ENCODE measurements around the gene JMJD1C. TPM values are rescaled to one million over a fixed set of nuclear protein-coding genes. Genes with fewer than 3 reads are reported as not detected.

The JMJD1C gene
- total and polyA plus RNA-seq, 3 donors from 2014 or later: 29.7 to 111 (median 94.6) TPM

- no peaks in the 10 kb centered on the region for H3K36me3 ChIP-seq (ENCODE audit: low read depth, missing control alignments)
- H3K9me3 ChIP-seq: no peaks in the 10 kb centered on the region
These were observed 101.8 kb downstream of the JMJD1C start for GRCh38 chr10:63363951-63364350.

DNA sequence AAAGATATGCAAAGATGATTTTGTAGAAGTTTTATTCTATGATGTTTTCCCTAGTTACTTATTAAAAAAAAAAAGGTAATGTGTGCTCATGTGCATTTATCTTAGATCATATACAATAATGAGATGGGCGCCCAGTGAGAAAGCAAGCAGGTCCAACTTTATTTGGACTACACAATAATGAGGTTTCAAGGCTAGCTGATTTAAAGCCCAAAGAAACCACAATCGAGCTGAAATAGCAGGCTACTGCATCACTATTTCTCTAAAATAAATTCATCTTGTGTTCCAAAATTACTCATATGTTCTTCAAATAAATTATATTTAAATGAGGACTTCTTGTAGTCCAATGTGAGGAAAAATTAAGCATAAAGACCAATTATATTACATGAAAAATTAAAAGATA, 110.1 kb downstream of the JMJD1C start:
- Histone ChIP-seq H3K27me3 (no peaks in the 10 kb centered on the region), H3K36me3 (ENCODE audit: low read depth, missing control alignments) (no peaks in the 10 kb centered on the region), H3K27ac (no peak overlapping the region), H3K4me3 (no peak overlapping the region), H3K9me3 (no peaks in the 10 kb centered on the region), H3K4me1 (no peaks in the 10 kb centered on the region)
- WGBS, 2 donors: 78 to 83% methylated on average over 2 of the region's 2 CpGs
- TF ChIP-seq POLR2A (IDR thresholded peaks at IDR 0.05) (no peak), CTCF (IDR thresholded peaks at IDR 0.05) (no peak)
- intact Hi-C loops (cut with DNase I; ENCODE audit: low total_unique reads): no loop called here
- no peak for DNase-seq

More at GRCh38 chr10:63363951-63364350, 101.8 kb downstream of the JMJD1C start:
- WGBS, 2 donors: 93 to 97% methylated on average over 7 of the region's 7 CpGs
- Histone ChIP-seq H3K27me3 (no peaks in the 10 kb centered on the region), H3K4me3 (no peak overlapping the region), H3K4me1 (no peaks in the 10 kb centered on the region), H3K27ac (no peak overlapping the region)
- intact Hi-C loops (cut with DNase I; ENCODE audit: low total_unique reads): no loop called here
- TF ChIP-seq CTCF (IDR thresholded peaks at IDR 0.05) (no peak), POLR2A (IDR thresholded peaks at IDR 0.05) (no peak)
- DNase-seq: no peak

GRCh38 chr10:63352976-63353375, 112.8 kb downstream of the JMJD1C start:
- WGBS, 2 donors: 96 to 97% methylated on average over 3 of the region's 3 CpGs
- H3K4me1 ChIP-seq: no peaks in the 10 kb centered on the region
- intact Hi-C loops (cut with DNase I; ENCODE audit: low total_unique reads): no loop called here
- TF ChIP-seq CTCF (IDR thresholded peaks at IDR 0.05) (no peak), POLR2A (IDR thresholded peaks at IDR 0.05) (no peak)
- no peak overlapping the region for H3K4me3 ChIP-seq
- no peaks in the 10 kb centered on the region for H3K27me3 ChIP-seq
- no peak overlapping the region for H3K27ac ChIP-seq
- DNase-seq: no peak
- H3K36me3 ChIP-seq (ENCODE audit: low read depth, missing control alignments): no peaks in the 10 kb centered on the region
- no peaks in the 10 kb centered on the region for H3K9me3 ChIP-seq

- H3K27me3 ChIP-seq: no peaks in the 10 kb centered on the region
- no peaks in the 10 kb centered on the region for H3K36me3 ChIP-seq (ENCODE audit: low read depth, missing control alignments)
- H3K9me3 ChIP-seq: no peaks in the 10 kb centered on the region
- H3K4me3 ChIP-seq: no peak overlapping the region
- intact Hi-C loops (cut with DNase I; ENCODE audit: low total_unique reads): no loop called here
- H3K27ac ChIP-seq: no peak overlapping the region
- no peak for DNase-seq
- 79 to 95% methylated on average over 3 of the region's 3 CpGs for WGBS, 2 donors
- H3K4me1 ChIP-seq: no peaks in the 10 kb centered on the region
- TF ChIP-seq POLR2A (IDR thresholded peaks at IDR 0.05): no peak
- no peak for TF ChIP-seq CTCF (IDR thresholded peaks at IDR 0.05)
These were observed 117.4 kb downstream of the JMJD1C start for GRCh38 chr10:63348245-63348850.

DNA sequence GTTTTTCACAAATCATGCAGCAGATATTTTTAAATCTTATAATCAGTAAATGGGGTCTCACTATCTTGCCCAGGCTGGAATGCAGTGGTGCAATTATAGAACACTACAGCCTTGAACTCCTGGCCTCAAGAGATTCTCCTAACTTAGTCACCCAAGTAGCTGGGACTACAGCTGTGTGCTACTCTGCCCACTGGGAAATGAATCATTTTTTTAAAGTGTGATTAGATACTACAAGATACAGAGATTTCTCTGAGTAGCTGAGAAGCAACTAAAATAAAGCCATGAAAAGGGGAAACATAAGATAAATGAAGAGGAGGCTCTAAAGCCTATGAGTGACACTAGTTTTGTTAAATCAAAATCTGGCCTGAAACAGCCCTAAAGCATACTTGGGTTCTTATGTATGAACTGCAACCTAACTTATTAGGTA, 119.7 kb downstream of the JMJD1C start:
- intact Hi-C loops (cut with DNase I; ENCODE audit: low total_unique reads): no loop called here
- no peak for DNase-seq
- no peaks in the 10 kb centered on the region for H3K36me3 ChIP-seq (ENCODE audit: low read depth, missing control alignments)
- H3K27ac ChIP-seq: no peak overlapping the region
- no peaks in the 10 kb centered on the region for H3K4me1 ChIP-seq
- H3K27me3 ChIP-seq: no peaks in the 10 kb centered on the region
- H3K4me3 ChIP-seq: no peak overlapping the region
- TF ChIP-seq POLR2A (IDR thresholded peaks at IDR 0.05) (no peak), CTCF (IDR thresholded peaks at IDR 0.05) (no peak)
- no peaks in the 10 kb centered on the region for H3K9me3 ChIP-seq
